Measurements from ENCODE around the gene OR51A4.

DNA sequence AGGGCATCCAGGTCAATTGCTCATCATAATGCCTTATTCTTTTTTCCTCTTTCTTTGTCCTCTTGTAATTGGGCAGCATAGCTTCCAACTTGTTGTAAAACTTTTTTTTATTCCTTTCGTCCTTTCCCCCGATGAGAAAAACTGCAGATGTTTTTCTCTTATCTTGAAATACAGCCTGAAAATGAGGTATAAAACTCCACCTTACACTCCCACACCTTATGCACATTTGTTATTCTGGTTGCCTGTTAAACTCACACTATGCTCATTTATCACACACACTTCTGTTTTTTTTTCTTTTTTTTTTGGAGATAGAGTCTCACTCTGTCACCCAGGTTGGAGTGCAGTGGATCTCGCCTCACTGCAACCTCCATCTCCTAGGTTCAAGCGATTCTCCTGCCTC, 10.0 kb upstream of the OR51A4 start:
- TF ChIP-seq, protein P1, sequence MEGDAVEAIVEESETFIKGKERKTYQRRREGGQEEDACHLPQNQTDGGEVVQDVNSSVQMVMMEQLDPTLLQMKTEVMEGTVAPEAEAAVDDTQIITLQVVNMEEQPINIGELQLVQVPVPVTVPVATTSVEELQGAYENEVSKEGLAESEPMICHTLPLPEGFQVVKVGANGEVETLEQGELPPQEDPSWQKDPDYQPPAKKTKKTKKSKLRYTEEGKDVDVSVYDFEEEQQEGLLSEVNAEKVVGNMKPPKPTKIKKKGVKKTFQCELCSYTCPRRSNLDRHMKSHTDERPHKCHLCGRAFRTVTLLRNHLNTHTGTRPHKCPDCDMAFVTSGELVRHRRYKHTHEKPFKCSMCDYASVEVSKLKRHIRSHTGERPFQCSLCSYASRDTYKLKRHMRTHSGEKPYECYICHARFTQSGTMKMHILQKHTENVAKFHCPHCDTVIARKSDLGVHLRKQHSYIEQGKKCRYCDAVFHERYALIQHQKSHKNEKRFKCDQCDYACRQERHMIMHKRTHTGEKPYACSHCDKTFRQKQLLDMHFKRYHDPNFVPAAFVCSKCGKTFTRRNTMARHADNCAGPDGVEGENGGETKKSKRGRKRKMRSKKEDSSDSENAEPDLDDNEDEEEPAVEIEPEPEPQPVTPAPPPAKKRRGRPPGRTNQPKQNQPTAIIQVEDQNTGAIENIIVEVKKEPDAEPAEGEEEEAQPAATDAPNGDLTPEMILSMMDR (IDR thresholded peaks at IDR 0.05; ENCODE audit: insufficient read depth, low read depth, low read length), result no peak
- no peak for TF ChIP-seq EZH2 (IDR thresholded peaks at IDR 0.05; ENCODE audit: insufficient read depth, low read length)
